Measurements from ENCODE around the gene KRT7.

Gene KRT7

DNA sequence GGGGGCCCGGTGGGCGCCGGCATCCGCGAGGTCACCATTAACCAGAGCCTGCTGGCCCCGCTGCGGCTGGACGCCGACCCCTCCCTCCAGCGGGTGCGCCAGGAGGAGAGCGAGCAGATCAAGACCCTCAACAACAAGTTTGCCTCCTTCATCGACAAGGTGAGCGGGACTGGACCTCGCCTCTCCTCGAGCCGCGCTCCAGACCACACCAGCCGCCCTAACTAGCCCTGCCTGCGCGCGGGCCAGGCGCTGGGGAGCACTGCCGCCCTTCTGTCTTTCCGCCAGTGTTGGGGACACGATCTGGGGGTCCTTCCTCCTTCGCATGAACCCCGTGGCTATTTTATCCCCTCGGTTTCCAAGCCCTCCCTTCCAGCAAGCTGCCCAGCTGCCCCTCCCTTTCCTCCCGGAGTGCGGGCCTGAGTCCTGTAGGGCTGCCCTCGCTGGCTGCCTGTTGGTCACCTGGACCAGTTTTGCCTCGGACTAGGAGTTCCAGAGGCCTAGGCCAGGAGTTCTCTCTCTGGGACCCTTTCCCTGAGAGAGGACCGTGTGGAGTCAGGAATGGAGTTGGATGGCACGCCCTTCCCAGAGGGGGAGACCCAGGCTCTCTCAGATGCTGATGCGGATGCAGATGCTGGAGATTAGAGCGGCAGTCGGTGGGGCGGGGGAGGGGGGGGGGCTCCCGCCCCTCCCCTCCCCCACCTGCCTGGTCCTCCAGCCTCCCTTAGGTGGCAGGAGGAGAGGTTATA lies 592 bp downstream of the KRT7 start:
- H3K4me3 ChIP-seq (ENCODE audit: low read depth, low read length), result no peak overlapping the region
- TF ChIP-seq, protein P1, sequence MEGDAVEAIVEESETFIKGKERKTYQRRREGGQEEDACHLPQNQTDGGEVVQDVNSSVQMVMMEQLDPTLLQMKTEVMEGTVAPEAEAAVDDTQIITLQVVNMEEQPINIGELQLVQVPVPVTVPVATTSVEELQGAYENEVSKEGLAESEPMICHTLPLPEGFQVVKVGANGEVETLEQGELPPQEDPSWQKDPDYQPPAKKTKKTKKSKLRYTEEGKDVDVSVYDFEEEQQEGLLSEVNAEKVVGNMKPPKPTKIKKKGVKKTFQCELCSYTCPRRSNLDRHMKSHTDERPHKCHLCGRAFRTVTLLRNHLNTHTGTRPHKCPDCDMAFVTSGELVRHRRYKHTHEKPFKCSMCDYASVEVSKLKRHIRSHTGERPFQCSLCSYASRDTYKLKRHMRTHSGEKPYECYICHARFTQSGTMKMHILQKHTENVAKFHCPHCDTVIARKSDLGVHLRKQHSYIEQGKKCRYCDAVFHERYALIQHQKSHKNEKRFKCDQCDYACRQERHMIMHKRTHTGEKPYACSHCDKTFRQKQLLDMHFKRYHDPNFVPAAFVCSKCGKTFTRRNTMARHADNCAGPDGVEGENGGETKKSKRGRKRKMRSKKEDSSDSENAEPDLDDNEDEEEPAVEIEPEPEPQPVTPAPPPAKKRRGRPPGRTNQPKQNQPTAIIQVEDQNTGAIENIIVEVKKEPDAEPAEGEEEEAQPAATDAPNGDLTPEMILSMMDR (IDR thresholded peaks at IDR 0.05; ENCODE audit: low read depth, low read length), result no peak

GRCh38 chr12:52234223-52234810 lies 1.3 kb downstream of the KRT7 start:
- TF ChIP-seq, protein P1 (IDR thresholded peaks at IDR 0.05; ENCODE audit: low read depth, low read length), result no peak
- no peak overlapping the region for H3K4me3 ChIP-seq (ENCODE audit: low read depth, low read length)

DNA sequence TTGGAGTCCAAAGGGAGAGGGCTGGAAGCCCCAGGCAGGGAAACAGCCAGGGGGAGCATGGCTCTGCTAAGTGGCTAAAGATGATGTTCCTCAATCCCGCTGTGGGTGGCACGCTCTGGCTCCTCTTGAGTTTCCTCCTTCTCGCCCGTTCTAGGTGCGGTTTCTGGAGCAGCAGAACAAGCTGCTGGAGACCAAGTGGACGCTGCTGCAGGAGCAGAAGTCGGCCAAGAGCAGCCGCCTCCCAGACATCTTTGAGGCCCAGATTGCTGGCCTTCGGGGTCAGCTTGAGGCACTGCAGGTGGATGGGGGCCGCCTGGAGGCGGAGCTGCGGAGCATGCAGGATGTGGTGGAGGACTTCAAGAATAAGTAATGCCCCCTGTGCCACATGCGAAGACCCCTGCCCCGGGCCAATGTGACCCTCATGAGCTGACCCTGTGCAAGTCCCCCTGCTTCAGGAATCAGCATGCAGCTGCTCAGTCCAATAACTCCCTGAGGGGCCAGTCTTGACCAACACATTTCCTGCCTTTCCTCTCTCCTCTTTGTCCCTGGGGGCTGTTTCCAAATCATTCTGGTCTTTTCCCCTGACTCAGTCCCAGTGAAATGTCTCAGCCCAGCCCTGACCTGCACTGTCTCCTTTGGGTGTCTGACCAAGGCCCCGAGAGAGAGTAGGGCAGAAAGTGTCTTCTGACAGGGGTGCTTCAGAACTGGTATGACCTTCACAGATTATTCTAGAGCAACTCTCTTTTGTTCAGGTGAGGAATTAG lies 2.1 kb downstream of the KRT7 start:
- TF ChIP-seq, protein P1 (IDR thresholded peaks at IDR 0.05; ENCODE audit: low read depth, low read length), result no peak
- no peak overlapping the region for H3K4me3 ChIP-seq (ENCODE audit: low read depth, low read length)

- TF ChIP-seq, protein P1 (IDR thresholded peaks at IDR 0.05; ENCODE audit: low read depth, low read length), result no peak
- H3K4me3 ChIP-seq (ENCODE audit: low read depth, low read length), result no peak overlapping the region
Observed at GRCh38 chr12:52235822-52236361, 2.8 kb downstream of the KRT7 start.

DNA sequence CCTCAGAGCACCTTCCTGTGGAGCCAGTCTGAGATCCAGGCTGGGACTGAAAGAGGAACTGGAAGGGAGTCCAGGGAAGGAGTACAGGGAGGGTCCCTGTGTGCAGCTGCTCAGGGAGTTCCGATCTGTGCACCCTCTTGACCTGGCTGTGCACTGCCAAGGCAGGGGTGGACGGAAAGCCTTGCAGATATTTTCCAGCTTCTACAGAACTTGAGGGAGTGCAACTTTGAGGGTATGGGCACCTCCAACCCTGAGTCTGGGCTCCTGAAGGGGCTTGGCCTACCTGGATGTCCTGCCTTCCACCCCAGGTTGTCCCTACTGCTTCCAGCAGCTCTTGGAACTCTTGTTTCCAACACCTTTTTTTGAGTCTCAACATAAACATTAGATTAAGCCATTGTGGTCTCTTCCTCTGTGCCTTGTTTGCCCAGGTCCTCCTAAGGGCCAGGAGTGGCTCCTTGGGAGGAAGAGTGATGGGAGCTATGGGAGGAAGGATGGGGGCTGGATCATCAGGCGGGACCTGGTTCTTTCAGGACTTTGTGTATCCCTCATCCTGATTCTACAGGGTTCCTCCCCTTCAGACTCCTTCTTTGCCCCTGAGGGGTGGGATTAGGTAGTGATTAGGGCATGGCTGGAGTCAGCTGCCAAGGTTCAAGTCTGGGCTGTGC lies 3.5 kb downstream of the KRT7 start:
- no peak overlapping the region for H3K4me3 ChIP-seq (ENCODE audit: low read depth, low read length)
- TF ChIP-seq, protein P1 (IDR thresholded peaks at IDR 0.05; ENCODE audit: low read depth, low read length), result no peak

DNA sequence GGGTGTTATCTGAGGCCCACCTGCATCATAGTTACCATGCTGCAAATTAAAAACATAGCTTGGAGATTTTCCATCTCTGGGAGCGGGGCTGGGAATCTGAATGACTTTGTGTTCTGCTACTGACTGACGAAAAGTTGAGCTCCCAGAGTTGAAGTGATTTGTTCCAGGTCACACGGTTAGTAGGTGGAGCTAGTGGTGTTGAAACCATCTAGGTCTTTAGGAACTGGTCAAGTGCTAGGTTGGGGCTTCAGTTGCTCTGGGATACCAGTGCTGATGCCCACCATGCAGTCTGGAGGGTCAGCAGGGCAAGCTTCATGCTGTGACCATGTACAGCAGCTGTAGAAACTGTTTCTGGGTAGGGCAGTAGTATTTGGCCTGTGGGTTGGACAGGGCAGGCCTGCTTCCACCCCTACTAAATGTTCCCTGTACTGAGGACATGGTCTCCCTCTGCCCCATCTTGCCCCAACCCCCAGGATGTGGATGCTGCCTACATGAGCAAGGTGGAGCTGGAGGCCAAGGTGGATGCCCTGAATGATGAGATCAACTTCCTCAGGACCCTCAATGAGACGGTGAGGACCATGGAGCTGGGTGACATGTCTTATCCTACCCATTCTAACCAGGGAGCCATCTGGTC lies 5.3 kb downstream of the KRT7 start:
- TF ChIP-seq, protein P1 (IDR thresholded peaks at IDR 0.05; ENCODE audit: low read depth, low read length), result no peak
- H3K4me3 ChIP-seq (ENCODE audit: low read depth, low read length), result no peak overlapping the region
